ENCODE measurements around the gene MFSD11. TPM values are rescaled to one million over a fixed set of nuclear protein-coding genes. Genes with fewer than 3 reads are reported as not detected.
"Not testable (repeated sequence)": the region's sequence is repeated elsewhere in the genome, so short reads cannot be mapped to it uniquely, and the experiment has no call there.

MFSD11 gene
- total and polyA plus RNA-seq, 8 donors = 5.9 to 14.6 (median 10.1) TPM

DNA sequence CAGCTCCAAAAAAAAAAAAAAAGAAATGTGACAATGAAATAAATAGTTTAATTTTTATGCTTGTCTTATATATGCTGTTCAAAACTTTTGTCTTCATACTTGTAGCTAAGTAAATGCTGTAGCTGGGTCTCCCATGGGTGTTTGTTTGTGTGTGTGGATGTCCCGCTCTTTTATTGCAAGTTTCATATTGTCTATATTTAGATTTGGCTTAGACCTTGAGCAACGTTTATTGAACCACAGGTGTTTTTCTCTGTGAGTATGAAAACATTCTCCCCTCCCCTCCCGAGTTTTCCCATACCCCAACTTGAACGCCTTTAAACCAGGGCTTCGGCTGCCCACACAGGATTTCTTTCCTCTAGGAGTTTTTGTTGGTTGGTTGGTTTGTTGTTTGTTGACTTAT lies 45.2 kb downstream of the MFSD11 start:
- peaks cover 0 to 8% (median 0%) of the 10 kb centered on the region in 3 donors for H3K36me3 ChIP-seq
- ATAC-seq = no peak
- no peak overlapping the region for H3K27ac ChIP-seq
- intact Hi-C loops (cut with DNase I) = no loop called here
- no peak overlapping the region for H3K4me3 ChIP-seq
- H3K4me1 ChIP-seq = no peaks in the 10 kb centered on the region
- no peak for DNase-seq
- WGBS, 2 donors = 79% methylated on average over 5 of the region's 5 CpGs
- no peaks in the 10 kb centered on the region for H3K9me3 ChIP-seq
- TF ChIP-seq, protein P1, sequence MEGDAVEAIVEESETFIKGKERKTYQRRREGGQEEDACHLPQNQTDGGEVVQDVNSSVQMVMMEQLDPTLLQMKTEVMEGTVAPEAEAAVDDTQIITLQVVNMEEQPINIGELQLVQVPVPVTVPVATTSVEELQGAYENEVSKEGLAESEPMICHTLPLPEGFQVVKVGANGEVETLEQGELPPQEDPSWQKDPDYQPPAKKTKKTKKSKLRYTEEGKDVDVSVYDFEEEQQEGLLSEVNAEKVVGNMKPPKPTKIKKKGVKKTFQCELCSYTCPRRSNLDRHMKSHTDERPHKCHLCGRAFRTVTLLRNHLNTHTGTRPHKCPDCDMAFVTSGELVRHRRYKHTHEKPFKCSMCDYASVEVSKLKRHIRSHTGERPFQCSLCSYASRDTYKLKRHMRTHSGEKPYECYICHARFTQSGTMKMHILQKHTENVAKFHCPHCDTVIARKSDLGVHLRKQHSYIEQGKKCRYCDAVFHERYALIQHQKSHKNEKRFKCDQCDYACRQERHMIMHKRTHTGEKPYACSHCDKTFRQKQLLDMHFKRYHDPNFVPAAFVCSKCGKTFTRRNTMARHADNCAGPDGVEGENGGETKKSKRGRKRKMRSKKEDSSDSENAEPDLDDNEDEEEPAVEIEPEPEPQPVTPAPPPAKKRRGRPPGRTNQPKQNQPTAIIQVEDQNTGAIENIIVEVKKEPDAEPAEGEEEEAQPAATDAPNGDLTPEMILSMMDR (IDR thresholded peaks at IDR 0.05) = no peak
- H3K27me3 ChIP-seq = no peaks in the 10 kb centered on the region
- no peak for FAIRE-seq

DNA sequence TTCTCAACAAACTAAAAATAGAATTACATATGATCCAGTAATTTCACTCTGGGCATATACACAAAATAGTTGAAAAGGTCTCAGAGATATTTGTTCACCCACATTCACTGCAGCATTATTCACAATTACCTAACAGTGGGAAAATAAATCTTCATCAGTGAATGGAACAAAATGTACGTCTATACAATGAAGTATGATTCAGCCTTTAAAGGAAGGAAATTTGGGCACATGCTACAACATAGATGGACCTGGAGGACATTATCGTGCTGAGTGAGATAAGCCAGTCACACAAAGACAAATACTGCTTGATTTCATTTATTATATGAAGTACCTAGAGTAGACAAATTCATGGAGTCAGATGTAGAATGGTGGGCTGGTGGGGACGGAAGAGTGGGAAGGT lies 47.0 kb downstream of the MFSD11 start:
- no peak for FAIRE-seq
- no peak for DNase-seq
- TF ChIP-seq, protein P1 (IDR thresholded peaks at IDR 0.05) = no peak
- H3K27ac ChIP-seq = no peak overlapping the region
- H3K36me3 ChIP-seq = peaks cover 0 to 7% (median 0%) of the 10 kb centered on the region in 3 donors
- no peaks in the 10 kb centered on the region for H3K4me1 ChIP-seq
- WGBS, 2 donors = 78% methylated on average over 3 of the region's 3 CpGs
- intact Hi-C loops (cut with DNase I) = no loop called here
- ATAC-seq = no peak
- no peak overlapping the region for H3K4me3 ChIP-seq
- H3K9me3 ChIP-seq = no peaks in the 10 kb centered on the region
- no peaks in the 10 kb centered on the region for H3K27me3 ChIP-seq

DNA sequence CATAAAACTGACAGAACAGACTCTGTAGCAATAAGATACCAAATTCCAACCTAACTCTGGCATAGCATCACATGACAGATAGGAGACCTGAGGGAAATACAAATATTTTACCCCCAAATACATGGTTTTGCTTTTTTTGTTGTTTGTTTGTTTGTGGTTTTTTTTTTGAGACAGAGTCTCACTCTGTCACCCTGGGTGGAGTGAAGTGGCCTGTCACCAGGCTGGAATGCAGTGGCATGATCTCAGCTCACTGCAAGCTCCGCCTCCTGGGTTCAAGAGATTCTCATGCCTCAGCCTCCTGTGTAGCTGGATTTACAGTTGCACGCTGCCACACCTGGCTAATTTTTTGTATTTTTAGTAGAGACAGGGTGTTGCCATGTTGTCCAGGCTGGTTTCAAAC lies 49.9 kb downstream of the MFSD11 start:
- WGBS, 2 donors = 92 to 96% methylated on average over 2 of the region's 2 CpGs
- DNase-seq; ATAC-seq; H3K27ac ChIP-seq; intact Hi-C loops (cut with DNase I); H3K4me1 ChIP-seq; H3K36me3 ChIP-seq; FAIRE-seq; H3K4me3 ChIP-seq; H3K27me3 ChIP-seq; H3K9me3 ChIP-seq: not testable (repeated sequence)

DNA sequence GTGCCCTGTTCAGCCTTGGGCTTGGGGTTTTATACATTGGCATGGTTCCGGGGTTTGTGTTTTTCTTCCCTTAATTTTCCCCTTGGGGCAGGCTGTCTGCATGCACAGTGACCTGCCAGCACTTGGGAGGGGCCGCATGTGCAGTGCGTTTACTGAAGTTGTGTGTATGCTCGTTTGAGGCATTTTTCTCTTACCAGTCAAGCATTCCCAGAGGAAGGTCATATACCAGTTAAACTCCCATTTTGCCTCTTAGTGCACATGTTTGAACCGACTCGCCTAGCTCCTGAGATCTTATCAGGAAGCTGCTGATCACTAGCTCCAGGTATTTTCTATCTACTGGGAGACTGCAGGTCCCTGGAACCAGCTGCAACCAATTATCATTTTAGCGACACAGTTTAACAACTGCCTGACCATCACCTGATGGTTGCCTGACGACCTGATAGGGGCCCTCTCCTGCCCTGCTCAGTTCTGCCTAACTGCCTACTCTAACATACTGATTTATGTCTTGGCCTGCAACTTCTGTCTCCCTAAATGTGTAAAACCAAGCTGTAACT lies 51.4 kb downstream of the MFSD11 start:
- DNase-seq (no peak), ATAC-seq (peak in 1 of 4 donors; percentile 29), FAIRE-seq (no peak)
- peaks cover 0 to 6% (median 0%) of the 10 kb centered on the region in 3 donors for H3K4me1 ChIP-seq
- H3K27me3 ChIP-seq = no peaks in the 10 kb centered on the region
- TF ChIP-seq, protein P1 (IDR thresholded peaks at IDR 0.05) = no peak
- WGBS, 2 donors = 76 to 80% methylated on average over 8 of the region's 8 CpGs
- no peak overlapping the region for H3K27ac ChIP-seq
- no peaks in the 10 kb centered on the region for H3K9me3 ChIP-seq
- intact Hi-C loops (cut with DNase I) = no loop called here
- no peaks in the 10 kb centered on the region for H3K36me3 ChIP-seq
- no peak overlapping the region for H3K4me3 ChIP-seq

DNA sequence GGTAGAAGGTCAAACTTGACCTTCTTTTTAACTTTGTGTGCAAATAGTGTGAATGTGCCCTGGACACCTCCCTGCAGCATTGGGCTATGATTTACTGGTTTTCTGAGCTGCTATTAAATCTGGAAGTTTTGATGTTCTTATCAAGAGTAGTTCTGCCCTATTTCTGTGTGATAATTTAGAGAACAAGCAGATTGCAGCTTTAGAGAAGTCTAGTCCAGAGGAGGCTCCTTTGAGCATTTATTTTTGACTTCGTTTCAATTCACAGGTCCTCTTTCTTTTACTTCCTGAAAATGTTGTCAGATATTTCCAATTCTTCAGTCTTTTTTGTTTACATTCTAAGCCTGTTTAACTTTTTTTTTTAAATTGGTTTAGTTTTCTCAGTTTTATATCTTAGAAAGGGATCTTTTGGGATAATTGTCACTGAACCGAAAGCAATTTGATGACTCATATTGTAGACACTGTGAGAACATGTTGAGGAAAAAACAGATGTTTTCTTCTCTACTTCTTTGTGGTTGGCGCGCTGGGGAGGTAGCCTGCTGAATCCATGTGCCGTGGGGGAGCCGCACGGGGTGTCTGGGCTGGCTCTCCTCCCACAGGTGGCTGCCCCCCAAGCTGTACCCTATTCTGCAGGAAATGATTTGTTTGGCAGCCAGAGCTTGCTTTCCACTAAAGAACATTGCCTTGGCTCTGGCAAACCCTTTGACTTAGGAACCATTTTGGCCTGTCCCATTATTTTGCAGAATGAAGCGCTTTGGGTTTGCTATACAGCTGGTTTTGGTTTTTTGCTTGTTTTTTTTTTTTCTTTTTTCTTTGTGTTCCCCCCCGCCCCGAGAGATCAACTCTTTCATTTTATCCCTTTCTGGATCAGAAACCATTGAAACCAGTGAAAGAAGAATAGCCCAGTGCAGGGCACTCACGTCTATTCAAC lies 53.4 kb downstream of the MFSD11 start:
- WGBS, 2 donors = 48 to 51% methylated on average over 11 of the region's 11 CpGs
- Histone ChIP-seq H3K4me3 (no peak overlapping the region), H3K27ac (peak overlapping the region in 1 of 4 donors; percentile 50), H3K27me3 (no peaks in the 10 kb centered on the region), H3K9me3 (no peaks in the 10 kb centered on the region), H3K4me1 (peaks cover 0 to 6% (median 0%) of the 10 kb centered on the region in 3 donors), H3K36me3 (no peaks in the 10 kb centered on the region)
- peak in 4 of 6 donors; percentile 22 to 57 (median 38) for DNase-seq
- FAIRE-seq = no peak
- peak in 3 of 4 donors; percentile 85 to 94 (median 90) for ATAC-seq
- intact Hi-C loops (cut with DNase I) = no loop called here
- TF ChIP-seq, protein P1 (IDR thresholded peaks at IDR 0.05) = no peak

Data from pancreas (tissue), 10 donors.